Measurements from ENCODE around the gene CEP89.
"Not testable (repeated sequence)": the region's sequence is repeated elsewhere in the genome, so short reads cannot be mapped to it uniquely, and the experiment has no call there.

Gene CEP89

GRCh38 chr19:32971012-32971595 is 654 bp downstream of the CEP89 start:
- in situ Hi-C loops (cut with MboI; ENCODE audit: low sequenced_read_pairs) = no loop called here

- in situ Hi-C loops (cut with MboI; ENCODE audit: low sequenced_read_pairs) = no loop called here
Measured at GRCh38 chr19:32969549-32969948, 2.2 kb downstream of the CEP89 start.

- in situ Hi-C loops (cut with MboI; ENCODE audit: low sequenced_read_pairs) = no loop called here
Measured at GRCh38 chr19:32966750-32967149, 5.0 kb downstream of the CEP89 start.

- in situ Hi-C loops (cut with MboI; ENCODE audit: low sequenced_read_pairs) = no loop called here
Measured at GRCh38 chr19:32945260-32945659, 26.5 kb downstream of the CEP89 start.

GRCh38 chr19:32941273-32941672 is 30.5 kb downstream of the CEP89 start:
- in situ Hi-C loops (cut with MboI; ENCODE audit: low sequenced_read_pairs) = not testable (repeated sequence)

GRCh38 chr19:32936065-32936464 is 35.7 kb downstream of the CEP89 start:
- in situ Hi-C loops (cut with MboI; ENCODE audit: low sequenced_read_pairs) = no loop called here

GRCh38 chr19:32935629-32936028 is 36.1 kb downstream of the CEP89 start:
- in situ Hi-C loops (cut with MboI; ENCODE audit: low sequenced_read_pairs) = no loop called here

- in situ Hi-C loops (cut with MboI; ENCODE audit: low sequenced_read_pairs) = no loop called here
Measured at GRCh38 chr19:32933571-32933970, 38.2 kb downstream of the CEP89 start.

- in situ Hi-C loops (cut with MboI; ENCODE audit: low sequenced_read_pairs) = no loop called here
Measured at GRCh38 chr19:32930567-32930966, 41.2 kb downstream of the CEP89 start.

GRCh38 chr19:32928806-32929205 is 43.0 kb downstream of the CEP89 start:
- in situ Hi-C loops (cut with MboI; ENCODE audit: low sequenced_read_pairs) = no loop called here

GRCh38 chr19:32924200-32924599 is 47.6 kb downstream of the CEP89 start:
- in situ Hi-C loops (cut with MboI; ENCODE audit: low sequenced_read_pairs) = no loop called here

- in situ Hi-C loops (cut with MboI; ENCODE audit: low sequenced_read_pairs) = no loop called here
Measured at GRCh38 chr19:32921624-32922023, 50.1 kb downstream of the CEP89 start.

GRCh38 chr19:32919365-32919764 is 52.4 kb downstream of the CEP89 start:
- in situ Hi-C loops (cut with MboI; ENCODE audit: low sequenced_read_pairs) = no loop called here

GRCh38 chr19:32917616-32917996 is 54.2 kb downstream of the CEP89 start:
- in situ Hi-C loops (cut with MboI; ENCODE audit: low sequenced_read_pairs) = no loop called here

- in situ Hi-C loops (cut with MboI; ENCODE audit: low sequenced_read_pairs) = no loop called here
Measured at GRCh38 chr19:32916969-32917615, 54.7 kb downstream of the CEP89 start.

GRCh38 chr19:32914879-32915660 is 56.7 kb downstream of the CEP89 start:
- in situ Hi-C loops (cut with MboI; ENCODE audit: low sequenced_read_pairs) = no loop called here

- in situ Hi-C loops (cut with MboI; ENCODE audit: low sequenced_read_pairs) = no loop called here
Measured at GRCh38 chr19:32911467-32911866, 60.3 kb downstream of the CEP89 start.

GRCh38 chr19:32910874-32911273 is 60.9 kb downstream of the CEP89 start:
- in situ Hi-C loops (cut with MboI; ENCODE audit: low sequenced_read_pairs) = no loop called here

- in situ Hi-C loops (cut with MboI; ENCODE audit: low sequenced_read_pairs) = no loop called here
Measured at GRCh38 chr19:32910094-32910493, 61.7 kb downstream of the CEP89 start.

- in situ Hi-C loops (cut with MboI; ENCODE audit: low sequenced_read_pairs) = no loop called here
Measured at GRCh38 chr19:32909257-32909656, 62.5 kb downstream of the CEP89 start.

GRCh38 chr19:32908641-32909190 is 63.0 kb downstream of the CEP89 start:
- in situ Hi-C loops (cut with MboI; ENCODE audit: low sequenced_read_pairs) = no loop called here

- in situ Hi-C loops (cut with MboI; ENCODE audit: low sequenced_read_pairs) = no loop called here
Measured at GRCh38 chr19:32902448-32902847, 69.3 kb downstream of the CEP89 start.
